K562 (cell line): ENCODE results near the gene WDR44. TPM values are rescaled to one million over a fixed set of nuclear protein-coding genes. Genes with fewer than 3 reads are reported as not detected.

Source experiments
- ATAC-seq: fragments of 200-7000 bp; cut with Tn5 transposase; 3 replicates; pipeline ENCODE4 v1.9.1; 2020; ENCODE audit warnings: moderate library complexity
- BruUV-seq: library from RNA; stranded (reverse); fragments of 400-500 nt; replicated peaks from 2 replicates; lab custom pipeline; 2021; lab: Mats Ljungman, UMichigan
- CTCF ChIA-PET: fragments of 300-600 bp; formaldehyde crosslinking; extraction: SDS; loops from one replicate; lab custom pipeline; 2021; ENCODE audit warnings: low intra/inter-chr PET ratio; lab: Yijun Ruan, JAX
- POLR2A ChIA-PET: fragments of 300-600, 350-650 bp; sonication (Branson Sonifier 250); formaldehyde crosslinking; extraction: SDS; loops from one replicate; lab custom pipeline; 2021; ENCODE audit warnings: antibody characterized with exemption, inconsistent platforms; lab: Yijun Ruan, JAX
- DNase-seq, 4 experiments: peaks; one replicate each; pipeline versions ENCODE4 v3.0.0 to v3.0.0-alpha.2; 2011 to 2018; ENCODE audit warnings: low spot score in 3 of 4, mixed read lengths in 3 of 4; ENCODE audit errors: extremely low read depth in 1 of 4
- FAIRE-seq: peaks from 2 replicates; lab custom pipeline; 2011; peaks lifted over from hg19 to GRCh38; lab: Jason Lieb, UNC
- H2AFZ ChIP-seq: 2 replicates; pipeline ENCODE4 v1.6.0; 2011; ENCODE audit warnings: low read depth, low read length, control low read depth, inconsistent platforms
- H3K27ac ChIP-seq: fragments of 200-600 bp; 3 replicates; pipeline ENCODE4 v1.8.0; 2011; ENCODE audit warnings: low read depth, mild to moderate bottlenecking, control low read depth, inconsistent platforms, low read length, moderate library complexity, mixed read lengths; ENCODE audit errors: extremely low read depth
- H3K27me3 ChIP-seq, 2 experiments: fragments of 300-600 bp in 1 of 2; 2 replicates in 1 of 2; 3 replicates in 1 of 2; pipeline versions ENCODE4 v1.6.0 to v1.8.0; 2011; ENCODE audit warnings: inconsistent platforms in 2 of 2, low read length in 2 of 2, mild to moderate bottlenecking in 1 of 2, mixed read lengths in 1 of 2, moderate library complexity in 1 of 2; ENCODE audit not compliant: control insufficient read depth in 2 of 2, insufficient read depth in 2 of 2
- H3K36me3 ChIP-seq: fragments of 300-600 bp; 3 replicates; pipeline ENCODE4 v1.8.0; 2011; ENCODE audit warnings: mild to moderate bottlenecking, low read length, inconsistent platforms; ENCODE audit not compliant: control insufficient read depth, insufficient read depth
- H3K4me1 ChIP-seq, 2 experiments: fragments of 200-600 bp in 1 of 2; replicated peaks in 1 of 2; 2 replicates in 1 of 2; 3 replicates in 1 of 2; pipeline versions ENCODE4 v1.5.1 to v1.8.0; 2011; ENCODE audit warnings: inconsistent platforms in 2 of 2, low read length in 2 of 2, mild to moderate bottlenecking in 1 of 2, mixed read lengths in 1 of 2, moderate library complexity in 1 of 2; ENCODE audit not compliant: control insufficient read depth in 2 of 2, insufficient read depth in 2 of 2
- H3K4me2 ChIP-seq: 2 replicates; pipeline ENCODE4 v1.6.1; 2011; ENCODE audit warnings: low read length, control low read depth, inconsistent platforms, mixed read lengths; ENCODE audit not compliant: insufficient read depth
- H3K4me3 ChIP-seq: fragments of 200-600 bp; sonication (generic), shearing (Covaris generic); 2 replicates; pipeline ENCODE4 v1.5.1; 2016; ENCODE audit warnings: control low read depth, inconsistent platforms
- H3K79me2 ChIP-seq: fragments of 200-600 bp; 3 replicates; pipeline ENCODE4 v1.8.0; 2011; ENCODE audit warnings: low read length, inconsistent platforms; ENCODE audit not compliant: control insufficient read depth, insufficient read depth
- H3K9ac ChIP-seq, 2 experiments: 2 replicates each; pipeline versions ENCODE4 v1.6.0 to v1.6.1; 2011; ENCODE audit warnings: low read depth in 2 of 2, low read length in 2 of 2, control low read depth in 1 of 2, inconsistent platforms in 1 of 2, mild to moderate bottlenecking in 1 of 2, mixed read lengths in 1 of 2; ENCODE audit not compliant: insufficient read depth in 1 of 2
- H3K9me1 ChIP-seq: one replicate; pipeline ENCODE4 v1.6.0; 2011; ENCODE audit warnings: inconsistent platforms, mild to moderate bottlenecking, low read length, moderate library complexity; ENCODE audit not compliant: control insufficient read depth, insufficient read depth
- H3K9me3 ChIP-seq: replicated peaks from 2 replicates; pipeline ENCODE4 v1.5.1; 2011; ENCODE audit warnings: low read depth, low read length, inconsistent platforms; ENCODE audit not compliant: control insufficient read depth, insufficient read depth
- H4K20me1 ChIP-seq: replicated peaks from 2 replicates; pipeline ENCODE4 v1.6.1; 2011; ENCODE audit warnings: low read length, inconsistent platforms, mixed read lengths; ENCODE audit not compliant: control insufficient read depth, insufficient read depth
- CBX1 ChIP-seq: sonication (generic); IDR thresholded peaks from 2 replicates; pipeline ENCODE4 v1.6.1; 2016; ENCODE audit warnings: antibody characterized with exemption, low read depth, mild to moderate bottlenecking
- COPS2 ChIP-seq: fragments of 450-650 bp; conservative IDR thresholded peaks from 2 replicates; pipeline ENCODE4 v1.6.1; 2016; ENCODE audit warnings: mild to moderate bottlenecking, moderate library complexity
- HSF4 ChIP-seq: fragments of 250-450 bp; sonication (Bioruptor Pico); IDR thresholded peaks from 2 replicates; pipeline ENCODE4 v2.1.2; 2022; ENCODE audit warnings: mild to moderate bottlenecking, moderate library complexity, borderline replicate concordance
- MLX ChIP-seq, 2 experiments: fragments of 450-650 bp in 1 of 2; sonication (generic) in 1 of 2; formaldehyde crosslinking; conservative IDR thresholded peaks; 2 replicates each; pipeline versions ENCODE4 v1.4.0 to v1.8.1; 2020 to 2022; ENCODE audit warnings: mild to moderate bottlenecking in 1 of 2, missing genetic modification reagents in 1 of 2
- NR1H2 ChIP-seq: sonication (generic); formaldehyde crosslinking; IDR thresholded peaks from 2 replicates; pipeline ENCODE4 v1.4.0; 2020; ENCODE audit warnings: mild to moderate bottlenecking, missing genetic modification reagents
- RBM25 ChIP-seq: fragments of 200-400 bp; formaldehyde crosslinking; IDR thresholded peaks from 2 replicates; pipeline ENCODE4 v1.6.1; 2018; ENCODE audit warnings: low read length, low read depth, moderate library complexity; ENCODE audit not compliant: severe bottlenecking
- USF2 ChIP-seq: sonication (generic); formaldehyde crosslinking; IDR thresholded peaks from 2 replicates; pipeline ENCODE4 v1.5.0; 2020; ENCODE audit warnings: missing genetic modification reagents
- ZNF134 ChIP-seq: fragments of 250-450 bp; sonication (Bioruptor Pico); conservative IDR thresholded peaks from 2 replicates; pipeline ENCODE4 v1.4.0; 2020
- ZNF592 ChIP-seq: fragments of 450-650 bp; IDR thresholded peaks from 2 replicates; pipeline ENCODE4 v1.6.1; 2017; ENCODE audit warnings: antibody characterized with exemption, mild to moderate bottlenecking
- ZNF699 ChIP-seq: fragments of 250-450 bp; sonication (Bioruptor Pico); IDR thresholded peaks from 2 replicates; pipeline ENCODE4 v1.8.0; 2021; ENCODE audit warnings: mild to moderate bottlenecking, moderate library complexity; ENCODE audit not compliant: insufficient replicate concordance
- WGBS: fragments of 100-300 bp; shearing (Covaris generic); methylation state at CpG from one replicate; pipeline ENCODE4 v1.1.6; 2016; ENCODE audit warnings: low coverage, mixed read lengths; ENCODE audit not compliant: insufficient coverage; ENCODE audit errors: missing lambda C conversion rate; 5-methylcytosine and 5-hydroxymethylcytosine counted together
- in situ Hi-C: fragments of 300-500 bp; cut with MboI; formaldehyde crosslinking; loops from 4 replicates; pipeline ENCODE4 v1.15.0; 2018; ENCODE audit warnings: inconsistent platforms, mixed read lengths
- intact Hi-C: fragments of 100-400 bp; cut with micrococcal nuclease; formaldehyde crosslinking; loops from 2 replicates; pipeline ENCODE4 v1.14.2; 2022
- polyA plus RNA-seq, 8 experiments: library from polyadenylated mRNA; depleted of rRNA in 4 of 8; stranded (reverse) in 5 of 8; unstranded in 3 of 8; fragments of >200 nt; fragmentation: Nextera tagmentation in 2 of 8; fragmentation: Illumina TruSeq in 1 of 8; extraction: Ambion mirVana in 2 of 8; extraction: Trizol in 1 of 8; gene quantifications; 2 replicates each; pipeline versions ENCODE4 v1.2.1 to v1.2.3, GENCODE V29; 2011 to 2014; ENCODE audit warnings: inconsistent platforms in 1 of 8, missing spikeins in 1 of 8
- total RNA-seq, 7 experiments: library from RNA; depleted of rRNA in 6 of 7; stranded (reverse); fragments of >200 nt in 6 of 7; fragmentation: Illumina TruSeq in 2 of 7; extraction: Trizol in 2 of 7; gene quantifications; 2 replicates each; pipeline versions ENCODE4 v1.2.1 to v1.2.3, GENCODE V29; 2011 to 2021; ENCODE audit warnings: low replicate concordance in 1 of 7

The WDR44 gene
- total and polyA plus RNA-seq, 9 of the 15 experiments (the other 6 are each of a cell fraction or from before 2014, with no cell fraction given), result 5.6 to 20.0 (median 14.6) TPM

GRCh38 chrX:118432799-118433198, 86.9 kb downstream of the WDR44 start:
- Histone ChIP-seq H3K79me2 (no peaks in the 10 kb centered on the region), H3K4me1 (no peaks in the 10 kb centered on the region), H3K27ac (no peak overlapping the region), H3K4me2 (no peak overlapping the region), H4K20me1 (no peaks in the 10 kb centered on the region), H3K36me3 (peaks cover 45% of the 10 kb centered on the region; the same call in 2 of the 3 replicates), H3K9me1 (no peaks in the 10 kb centered on the region), H3K27me3 (no peaks in the 10 kb centered on the region), H3K4me3 (no peak overlapping the region), H2AFZ (no peak overlapping the region), H3K9ac (no peak overlapping the region), H3K9me3 (no peaks in the 10 kb centered on the region)
- 97% methylated on average over 4 of the region's 5 CpGs for WGBS
- in situ Hi-C loops, result no loop called here
- DNase-seq, result no peak
- intact Hi-C loops, result no loop called here
- POLR2A ChIA-PET, result no interaction called here
- TF ChIP-seq RBM25 (peak; percentile 63), ZNF134 (peak; percentile 96), ZNF699 (CRISPR knock-in tag) (no peak)
- BruUV-seq, result no TSS peak
- CTCF ChIA-PET, result no interaction called here
- no peak for ATAC-seq
- no peak for FAIRE-seq

- ChIA-PET POLR2A (no interaction called here), CTCF (interaction anchor here (0.6 kb wide), 1 partner anchor 179 kb away, joined by 4 read pairs; no protein-coding TSS in a partner anchor)
- Histone ChIP-seq H3K4me2 (no peak overlapping the region), H3K36me3 (peaks cover 59% of the 10 kb centered on the region; the same call in 2 of the 3 replicates), H3K9me3 (no peaks in the 10 kb centered on the region), H2AFZ (no peak overlapping the region), H3K4me1 (no peaks in the 10 kb centered on the region), H3K9me1 (no peaks in the 10 kb centered on the region), H4K20me1 (no peaks in the 10 kb centered on the region), H3K9ac (no peak overlapping the region), H3K4me3 (no peak overlapping the region), H3K79me2 (no peaks in the 10 kb centered on the region), H3K27me3 (no peaks in the 10 kb centered on the region), H3K27ac (no peak overlapping the region)
- intact Hi-C loops (loop anchor here (5.0 kb wide), 1 partner anchor 110 kb away; no protein-coding TSS in a partner anchor), in situ Hi-C loops (no loop called here)
- DNase-seq (no peak), ATAC-seq (no peak), FAIRE-seq (no peak)
- 60% methylated on average over 1 of the region's 1 CpG for WGBS
- no TSS peak for BruUV-seq
- no peak for TF ChIP-seq HSF4 (CRISPR knock-in tag)
- no peak for TF ChIP-seq USF2 (CRISPR knock-in tag)
- no peak for TF ChIP-seq MLX (CRISPR knock-in tag; conservative IDR thresholded peaks at IDR 0.05)
- no peak for TF ChIP-seq CBX1
- no peak for TF ChIP-seq COPS2
- no peak for TF ChIP-seq NR1H2
- TF ChIP-seq ZNF592, result no peak
Measured at GRCh38 chrX:118437283-118437682, 91.4 kb downstream of the WDR44 start.
